GM18517 (cell line): ENCODE measurements around the gene TARBP2.
A peak's percentile ranks its signal among the peaks of the same experiment; 100 is the strongest.

Experiments used
- ATAC-seq: cut with Tn5 transposase; IDR thresholded peaks from one replicate; pipeline ENCODE4 v1.9.1; 2021; ENCODE audit warnings: mild to moderate bottlenecking, moderate library complexity; ENCODE audit not compliant: unreplicated experiment

TARBP2 gene

DNA sequence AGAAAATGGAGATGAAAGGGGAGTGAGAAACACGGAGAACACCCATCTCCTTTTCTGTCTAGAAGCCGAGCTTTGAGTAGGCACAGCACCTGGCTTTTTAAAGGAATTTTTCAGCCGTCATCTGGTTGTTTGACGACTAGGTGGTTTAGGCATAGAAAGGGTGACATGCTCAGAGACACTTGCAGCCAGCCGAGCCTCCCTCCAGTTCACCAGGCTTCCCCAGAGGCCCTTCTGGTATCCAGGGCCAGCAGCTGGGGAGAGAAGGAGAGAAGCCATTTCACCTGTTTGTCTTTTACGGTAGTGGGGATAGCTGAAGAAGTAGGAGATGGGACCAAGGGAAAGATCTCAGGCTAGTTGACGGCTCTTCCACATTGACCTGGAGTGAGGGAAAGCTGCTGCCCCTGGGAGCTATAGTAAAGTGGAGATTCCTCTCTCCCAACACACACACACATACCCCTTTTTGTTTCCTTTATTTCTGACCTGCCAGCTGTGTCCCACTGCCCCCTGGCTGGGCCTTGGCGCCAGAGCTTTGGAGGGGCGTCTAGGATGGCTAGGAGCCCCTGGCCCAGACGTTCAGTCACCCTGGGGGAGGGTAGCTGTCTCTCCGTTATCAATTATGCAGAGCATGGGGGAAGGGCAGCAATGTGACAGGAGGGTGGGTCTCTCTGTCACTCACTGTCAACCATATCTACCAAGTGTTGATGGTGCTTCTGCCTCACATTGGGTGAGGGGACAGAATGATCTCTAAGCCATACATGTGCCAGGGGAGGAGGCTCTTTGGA is 7.3 kb upstream of the TARBP2 start:
- no peak for ATAC-seq

- ATAC-seq, result no peak
These were observed 5.0 kb upstream of the TARBP2 start for GRCh38 chr12:53495903-53496751.

DNA sequence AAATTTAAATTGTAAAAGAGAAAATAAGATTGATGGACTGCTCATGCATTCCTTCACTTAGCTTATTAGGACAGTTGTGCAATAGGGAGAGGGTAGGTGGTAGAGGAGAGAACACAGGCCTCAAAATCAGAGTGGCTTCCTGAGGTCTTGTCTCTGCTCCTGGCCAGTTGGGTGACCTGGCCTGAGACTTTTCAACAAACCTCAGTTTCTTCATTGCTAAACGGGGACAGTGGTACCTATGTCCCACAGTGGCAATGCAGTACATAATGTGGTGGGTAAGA is 4.4 kb upstream of the TARBP2 start:
- ATAC-seq, result no peak

DNA sequence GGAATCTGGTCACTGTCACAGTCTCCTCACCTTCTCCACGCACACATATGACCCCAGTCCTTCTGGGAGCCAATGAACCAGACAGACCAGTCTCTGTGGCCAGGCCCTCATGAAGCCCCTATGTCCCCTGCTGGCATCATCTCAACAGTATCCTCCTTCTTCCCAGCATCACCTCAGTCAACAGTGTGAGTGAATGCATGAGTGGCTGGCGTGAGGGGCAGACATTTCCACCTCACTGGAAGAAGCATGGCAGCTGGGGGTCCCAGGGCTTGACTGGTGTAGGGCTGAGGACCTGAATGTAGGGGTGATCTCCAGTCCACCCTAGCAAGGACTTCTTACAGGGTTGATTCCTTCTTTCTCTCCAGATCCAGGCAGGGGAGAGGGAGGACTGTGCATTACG is 3.6 kb upstream of the TARBP2 start:
- ATAC-seq, result no peak

- no peak for ATAC-seq
These were observed 2.9 kb upstream of the TARBP2 start for GRCh38 chr12:53498235-53498630.

DNA sequence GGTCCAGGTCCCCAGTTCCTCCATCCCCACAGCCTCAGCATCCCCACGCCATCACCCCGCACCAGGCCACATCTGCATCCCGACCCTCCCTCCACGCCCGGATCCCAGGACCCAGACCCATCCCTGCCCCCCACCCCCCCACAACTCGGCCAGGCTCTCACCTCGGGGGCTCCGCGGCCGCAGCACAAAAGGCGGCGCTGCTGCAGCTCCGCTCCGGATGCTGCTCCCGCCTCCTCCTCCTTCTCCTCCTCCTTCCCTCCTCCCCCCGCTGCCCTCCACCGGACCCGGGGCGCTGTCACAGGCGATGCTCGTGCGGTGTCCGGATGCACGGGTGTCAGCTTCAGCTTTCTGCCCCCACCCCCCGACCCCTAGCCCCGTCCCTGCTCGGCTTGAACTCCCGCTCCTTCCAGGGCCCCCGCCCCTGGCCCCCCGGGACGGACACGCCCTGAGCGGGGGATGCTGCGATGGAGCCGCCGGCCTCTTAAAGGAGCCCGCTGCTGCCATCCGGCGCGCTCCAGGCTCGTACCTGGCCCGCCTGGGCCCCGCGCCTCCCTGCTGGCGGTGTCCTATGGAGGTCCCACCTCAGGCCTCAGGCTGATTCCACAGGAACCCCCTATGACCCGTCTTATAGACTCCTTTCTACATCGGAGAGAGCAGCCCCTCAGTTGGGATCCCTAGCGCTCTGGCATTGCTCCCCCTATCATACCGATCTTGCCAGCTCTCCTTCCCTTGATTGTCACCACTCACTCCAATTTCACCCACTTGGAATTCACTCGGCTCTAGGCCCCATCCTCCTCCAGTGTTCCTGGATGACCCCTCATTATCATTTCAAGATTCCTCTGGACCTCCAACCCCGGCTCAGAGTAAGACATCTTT is 1.6 kb upstream of the TARBP2 start, which contains the start of gene MAP3K12:
Gene MAP3K12 (minus strand): TSS at position 193 of the 876 bp plus-strand sequence. CDS start 12,067 bp downstream, outside the sequence.
- no peak for ATAC-seq

DNA sequence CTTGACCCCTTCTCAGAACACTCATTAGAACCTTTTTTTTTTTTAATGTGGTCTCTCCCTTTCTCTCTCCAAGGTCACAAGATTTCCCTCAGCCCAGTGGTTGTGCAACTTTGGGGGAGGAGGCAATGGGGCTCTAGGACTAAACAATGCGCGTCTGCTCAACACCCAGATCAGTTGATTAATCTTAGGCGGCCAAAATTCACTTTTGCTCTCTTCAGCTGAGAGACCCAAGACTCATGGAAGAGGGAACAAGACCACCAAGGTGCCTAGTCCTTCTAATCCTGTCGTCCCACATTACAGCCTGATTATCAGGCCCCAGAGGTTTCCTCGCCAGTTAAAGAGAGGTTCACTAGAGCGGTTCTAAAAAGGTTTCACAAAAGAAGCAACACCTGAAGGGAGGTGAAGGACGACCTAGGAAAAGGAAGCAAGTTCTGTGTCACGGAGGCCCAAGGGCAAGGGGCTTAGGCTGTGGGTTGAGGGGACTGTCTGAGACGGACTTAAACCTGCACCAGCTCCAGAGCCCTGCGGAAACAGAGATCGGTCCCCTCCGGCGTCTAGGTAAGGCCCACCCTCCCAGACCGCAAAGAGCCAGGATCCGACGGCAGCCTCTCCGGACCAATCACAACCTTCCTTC is 824 bp upstream of the TARBP2 start:
- ATAC-seq, result no peak

DNA sequence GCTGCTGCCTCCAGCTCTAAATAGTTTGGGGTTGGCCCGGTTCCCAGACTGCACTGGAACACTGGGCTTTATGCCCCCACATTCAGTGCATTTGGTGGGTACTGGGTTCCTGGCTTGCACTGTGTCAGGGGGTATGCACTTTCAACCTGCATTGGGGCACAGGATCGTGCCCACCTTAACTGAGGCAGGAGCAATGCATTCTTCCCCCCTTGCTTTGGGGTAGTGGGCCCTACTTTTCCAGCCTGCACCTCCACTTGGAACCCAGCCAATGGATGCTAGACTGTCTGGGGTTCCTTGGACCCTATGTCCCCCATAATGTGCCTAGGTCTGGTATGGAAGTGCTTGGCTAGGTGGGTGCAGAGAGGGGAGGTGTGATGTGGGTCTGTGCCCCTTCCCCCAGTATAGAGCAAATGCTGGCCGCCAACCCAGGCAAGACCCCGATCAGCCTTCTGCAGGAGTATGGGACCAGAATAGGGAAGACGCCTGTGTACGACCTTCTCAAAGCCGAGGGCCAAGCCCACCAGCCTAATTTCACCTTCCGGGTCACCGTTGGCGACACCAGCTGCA is 615 bp downstream of the TARBP2 start:
- ATAC-seq, result no peak

DNA sequence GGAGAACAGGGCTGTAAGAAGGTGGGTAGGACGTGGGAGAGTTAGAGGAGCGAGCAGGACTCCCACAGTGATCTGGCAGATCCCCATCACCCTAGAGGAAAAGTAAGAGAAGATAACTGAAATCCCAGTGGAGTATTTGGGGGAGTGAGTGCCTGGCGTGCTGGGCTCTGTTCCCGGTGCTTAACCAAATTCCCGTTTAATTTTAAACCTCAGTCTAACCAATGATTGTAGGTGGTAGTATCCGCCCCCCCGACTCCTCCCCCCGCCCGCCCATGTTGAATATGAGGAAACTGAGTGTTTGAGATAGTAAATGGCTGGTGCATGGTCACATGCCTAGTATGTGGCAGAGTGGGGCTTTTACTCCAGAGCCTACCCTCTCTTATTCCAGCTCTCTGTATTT is 1.2 kb downstream of the TARBP2 start:
- no peak for ATAC-seq

DNA sequence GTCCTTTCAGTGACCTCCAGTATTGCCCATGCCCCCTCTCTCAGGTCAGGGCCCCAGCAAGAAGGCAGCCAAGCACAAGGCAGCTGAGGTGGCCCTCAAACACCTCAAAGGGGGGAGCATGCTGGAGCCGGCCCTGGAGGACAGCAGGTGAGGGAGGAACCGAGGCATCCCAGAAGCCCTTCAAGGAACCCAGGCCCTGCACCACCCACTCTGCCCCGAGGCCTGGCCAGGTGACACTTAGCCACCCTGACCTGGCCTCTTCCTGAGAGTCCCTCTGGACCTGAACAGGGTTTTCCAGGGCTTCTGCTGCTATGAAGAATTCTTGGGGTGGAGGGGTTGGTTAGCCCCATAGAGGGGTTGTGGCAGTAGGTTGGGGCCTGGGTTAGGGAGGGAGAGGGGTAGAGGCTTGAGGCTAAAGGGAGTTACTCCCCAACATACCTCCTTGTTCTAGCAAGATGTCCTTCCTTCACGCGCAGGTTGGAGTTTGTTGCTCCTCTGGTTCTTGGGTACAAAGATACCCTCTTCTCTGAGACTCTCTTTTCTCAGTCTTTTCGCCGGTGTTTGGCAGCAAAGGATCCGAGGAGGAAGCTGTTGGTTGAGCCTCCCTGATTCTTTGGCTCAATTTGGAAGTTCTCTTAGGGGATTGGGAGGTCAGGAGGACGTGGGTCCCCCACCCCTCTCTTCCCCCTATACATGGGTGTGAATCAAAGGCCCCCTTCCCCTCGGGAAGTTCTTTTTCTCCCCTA is 2.1 kb downstream of the TARBP2 start:
- ATAC-seq, result no peak

- no peak for ATAC-seq
These were observed 3.2 kb downstream of the TARBP2 start for GRCh38 chr12:53504004-53504920.

DNA sequence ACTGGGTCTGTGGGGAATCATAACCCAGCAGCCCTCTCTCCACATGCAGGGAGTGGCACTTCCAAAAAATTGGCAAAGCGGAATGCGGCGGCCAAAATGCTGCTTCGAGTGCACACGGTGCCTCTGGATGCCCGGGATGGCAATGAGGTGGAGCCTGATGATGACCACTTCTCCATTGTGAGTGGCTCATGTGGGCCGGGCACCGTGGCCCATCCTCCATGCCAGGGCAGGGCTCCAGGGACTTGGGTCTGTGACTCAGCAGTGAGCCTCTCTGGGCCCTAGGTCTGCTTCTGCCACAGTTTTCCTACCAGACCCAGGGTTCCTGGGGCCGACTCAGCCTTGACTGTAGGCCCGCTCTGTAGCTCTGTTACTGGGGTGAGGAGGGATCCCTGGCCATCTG is 4.0 kb downstream of the TARBP2 start:
- ATAC-seq, result no peak

- no peak for ATAC-seq
These were observed 4.7 kb downstream of the TARBP2 start for GRCh38 chr12:53505555-53506449.

DNA sequence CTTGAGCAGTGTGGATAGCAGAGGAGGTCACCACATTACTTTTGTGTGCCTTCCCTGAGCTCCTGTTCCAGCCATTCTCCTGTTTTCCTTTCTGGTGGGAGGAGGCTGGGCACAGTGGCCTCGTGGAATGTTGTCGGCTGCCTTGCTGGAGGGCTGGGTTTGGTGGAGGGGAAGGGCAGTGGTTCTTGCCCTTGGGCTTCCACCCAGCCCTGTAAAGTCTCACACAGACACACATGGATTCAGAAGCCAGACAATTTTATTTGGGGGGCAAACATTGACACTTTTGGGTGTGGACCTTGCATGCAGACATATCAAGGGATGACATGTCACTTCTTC is 5.3 kb downstream of the TARBP2 start:
- no peak for ATAC-seq

DNA sequence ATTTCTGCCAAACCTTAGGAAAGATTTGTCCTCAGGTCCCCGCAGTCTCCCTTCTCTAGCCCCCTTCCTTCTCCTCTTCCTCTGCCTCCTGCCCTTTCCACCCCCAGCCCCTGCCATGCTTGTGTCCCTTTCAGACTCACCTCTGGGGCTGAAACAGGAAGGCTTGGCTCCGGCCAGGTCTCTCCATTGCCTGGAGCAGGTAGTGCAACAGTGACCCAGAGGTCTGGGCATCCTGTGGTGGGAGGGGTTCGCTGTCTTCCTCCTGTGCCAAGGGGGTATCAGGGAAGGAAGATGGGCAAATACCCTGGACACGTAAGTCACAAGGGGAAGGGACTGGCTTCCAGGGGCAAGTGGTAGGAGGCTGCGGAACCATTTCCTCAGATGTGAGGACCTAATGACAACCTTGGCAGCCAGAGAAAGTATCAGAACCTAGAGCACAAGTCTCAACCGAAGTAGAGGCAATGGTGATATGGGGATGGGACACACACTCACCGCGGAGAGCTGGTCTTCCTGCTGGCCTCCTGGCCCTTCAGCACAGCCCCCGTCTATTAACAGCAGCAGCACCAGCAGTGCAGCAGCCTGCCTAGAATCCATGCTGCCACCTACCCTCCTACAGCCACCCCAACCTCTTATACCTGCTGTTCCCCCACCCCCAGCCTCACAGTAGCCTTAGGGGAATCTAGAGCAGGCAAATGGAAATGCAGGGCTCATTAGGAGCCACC is 6.0 kb downstream of the TARBP2 start, which contains the start of gene NPFF:
Gene NPFF (minus strand): TSS at position 604 of the 722 bp plus-strand sequence. CDS start 10 bp downstream, at position 594.
- no peak for ATAC-seq

GRCh38 chr12:53507603-53507885 is 6.5 kb downstream of the TARBP2 start:
- no peak for ATAC-seq

- ATAC-seq, result peak; percentile 89
These were observed 7.6 kb downstream of the TARBP2 start for GRCh38 chr12:53508534-53509170.
